GM12873 (cell line): ENCODE data around the gene POLN.

Experiments used
- CTCF ChIP-seq: IDR thresholded peaks from 2 replicates; pipeline ENCODE4 v1.5.1; 2012; ENCODE audit warnings: low read depth, mild to moderate bottlenecking, moderate library complexity, low read length, control low read depth; ENCODE audit not compliant: insufficient read depth; ENCODE audit errors: missing control alignments

The POLN gene

GRCh38 chr4:2231082-2231481, 10.8 kb downstream of the POLN start:
- no peak for TF ChIP-seq CTCF

GRCh38 chr4:2226261-2226660, 15.7 kb downstream of the POLN start:
- no peak for TF ChIP-seq CTCF

GRCh38 chr4:2222838-2223237, 19.1 kb downstream of the POLN start:
- TF ChIP-seq CTCF, result no peak

- peak; percentile 96 for TF ChIP-seq CTCF
Measured at GRCh38 chr4:2220016-2220630, 21.8 kb downstream of the POLN start.

- TF ChIP-seq CTCF, result no peak
Measured at GRCh38 chr4:2219233-2219760, 22.6 kb downstream of the POLN start.

GRCh38 chr4:2218436-2218835, 23.5 kb downstream of the POLN start:
- no peak for TF ChIP-seq CTCF

- TF ChIP-seq CTCF, result no peak
Measured at GRCh38 chr4:2217726-2218125, 24.2 kb downstream of the POLN start.
